ENCODE results near the gene CKAP4. TPM values are rescaled to one million over a fixed set of nuclear protein-coding genes. Genes with fewer than 3 reads are reported as not detected.

CKAP4 gene
- total RNA-seq, 1 experiment from 2014 or later = 62.4 TPM

DNA sequence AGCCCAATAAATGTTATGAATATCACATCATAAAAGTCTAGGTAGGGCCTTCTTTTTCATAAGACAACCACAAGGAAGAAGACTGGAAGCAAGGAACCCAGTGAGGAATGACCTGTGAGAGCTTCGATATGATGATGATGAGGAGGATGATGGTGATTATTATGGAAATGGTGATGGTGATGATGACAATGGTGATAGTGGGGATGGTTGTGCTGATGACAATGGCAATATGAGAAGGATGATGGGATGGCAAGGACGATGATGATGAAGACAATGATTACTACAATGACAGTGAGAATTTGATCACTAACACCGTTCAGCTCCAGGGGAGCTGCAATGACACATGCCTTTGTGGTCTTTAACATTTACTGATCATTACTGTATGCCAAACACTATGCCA, 7.7 kb upstream of the CKAP4 start:
- Histone ChIP-seq H2BK20ac (ENCODE audit: low read depth, low read length, poor library complexity, severe bottlenecking) (no peak overlapping the region), H2AFZ (ENCODE audit: low read length) (no peak overlapping the region), H4K5ac (ENCODE audit: insufficient read length, low read depth, low read length) (no peak overlapping the region), H4K91ac (ENCODE audit: insufficient read length, low read depth, low read length) (no peak overlapping the region), H4K20me1 (ENCODE audit: control insufficient read depth, insufficient read depth, insufficient read length) (no peaks in the 10 kb centered on the region), H3K9me3 (ENCODE audit: control insufficient read depth, low read depth, low read length) (no peaks in the 10 kb centered on the region), H3K4me1 (ENCODE audit: insufficient read depth, low read length) (peaks cover 8% of the 10 kb centered on the region; the same call in 1 of the 2 replicates), H3K23ac (ENCODE audit: insufficient read length, low read depth, low read length) (no peak overlapping the region), H3K27ac (ENCODE audit: insufficient read length, low read depth, low read length) (no peak overlapping the region), H3K4ac (ENCODE audit: low read depth, low read length) (no peak overlapping the region), H2BK120ac (ENCODE audit: low read depth, low read length, poor library complexity, severe bottlenecking) (no peak overlapping the region), H3K9ac (ENCODE audit: extremely low read depth, insufficient read length, low read length) (no peak overlapping the region), H2BK12ac (ENCODE audit: insufficient read length, low read depth, low read length) (no peak overlapping the region), H3K79me1 (ENCODE audit: insufficient read depth, low read depth, low read length, poor library complexity, severe bottlenecking) (no peaks in the 10 kb centered on the region), H4K8ac (replicated peaks; ENCODE audit: insufficient read length, low read depth, low read length) (no peak overlapping the region), H2BK5ac (ENCODE audit: insufficient read length, low read length) (no peak overlapping the region), H3T11ph (ENCODE audit: low read length) (no peak overlapping the region), H3K23me2 (ENCODE audit: insufficient read length, low read depth, low read length, poor library complexity, severe bottlenecking) (peaks cover 3% of the 10 kb centered on the region), H3K56ac (ENCODE audit: insufficient read length, low read depth, low read length) (no peak overlapping the region), H2BK15ac (ENCODE audit: low read depth, low read length) (no peak overlapping the region), H3K27me3 (ENCODE audit: insufficient read depth, low read length) (no peaks in the 10 kb centered on the region), H3K18ac (ENCODE audit: insufficient read length, low read depth, low read length) (no peak overlapping the region), H3K79me2 (ENCODE audit: insufficient read depth, low read length) (no peaks in the 10 kb centered on the region), H3K4me2 (ENCODE audit: insufficient read depth, insufficient read length, low read length) (no peak overlapping the region), H2AK5ac (ENCODE audit: insufficient read length, low read length) (no peak overlapping the region), H3K14ac (ENCODE audit: insufficient read depth, low read length) (no peak overlapping the region)
- TF ChIP-seq, protein P1, sequence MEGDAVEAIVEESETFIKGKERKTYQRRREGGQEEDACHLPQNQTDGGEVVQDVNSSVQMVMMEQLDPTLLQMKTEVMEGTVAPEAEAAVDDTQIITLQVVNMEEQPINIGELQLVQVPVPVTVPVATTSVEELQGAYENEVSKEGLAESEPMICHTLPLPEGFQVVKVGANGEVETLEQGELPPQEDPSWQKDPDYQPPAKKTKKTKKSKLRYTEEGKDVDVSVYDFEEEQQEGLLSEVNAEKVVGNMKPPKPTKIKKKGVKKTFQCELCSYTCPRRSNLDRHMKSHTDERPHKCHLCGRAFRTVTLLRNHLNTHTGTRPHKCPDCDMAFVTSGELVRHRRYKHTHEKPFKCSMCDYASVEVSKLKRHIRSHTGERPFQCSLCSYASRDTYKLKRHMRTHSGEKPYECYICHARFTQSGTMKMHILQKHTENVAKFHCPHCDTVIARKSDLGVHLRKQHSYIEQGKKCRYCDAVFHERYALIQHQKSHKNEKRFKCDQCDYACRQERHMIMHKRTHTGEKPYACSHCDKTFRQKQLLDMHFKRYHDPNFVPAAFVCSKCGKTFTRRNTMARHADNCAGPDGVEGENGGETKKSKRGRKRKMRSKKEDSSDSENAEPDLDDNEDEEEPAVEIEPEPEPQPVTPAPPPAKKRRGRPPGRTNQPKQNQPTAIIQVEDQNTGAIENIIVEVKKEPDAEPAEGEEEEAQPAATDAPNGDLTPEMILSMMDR (conservative IDR thresholded peaks at IDR 0.05) = no peak
- Mint-ChIP-seq H3K27ac (no peak overlapping the region), H3K36me3 (ENCODE audit: insufficient read depth in 1 of 3, low read depth in 3 of 3) (no peaks in the 10 kb centered on the region), H3K4me1 (peaks cover 8 to 9% of the 10 kb centered on the region in 2 experiments), H3K27me3 (ENCODE audit: low read depth) (peaks cover 5% of the 10 kb centered on the region), H3K9me3 (no peaks in the 10 kb centered on the region), H3K4me3 (no peak overlapping the region)
- no peak for DNase-seq
- no CpG with 5 or more reads among the region's 3 CpGs for WGBS (ENCODE audit: extremely low coverage, insufficient read length, low lambda C conversion rate)

Measured in H9 (cell line).